Measurements from ENCODE around the gene WWP2. TPM values are rescaled to one million over a fixed set of nuclear protein-coding genes. Genes with fewer than 3 reads are reported as not detected.

The WWP2 gene
- total RNA-seq, 2 donors from 2014 or later = 73.2 to 102 TPM

DNA sequence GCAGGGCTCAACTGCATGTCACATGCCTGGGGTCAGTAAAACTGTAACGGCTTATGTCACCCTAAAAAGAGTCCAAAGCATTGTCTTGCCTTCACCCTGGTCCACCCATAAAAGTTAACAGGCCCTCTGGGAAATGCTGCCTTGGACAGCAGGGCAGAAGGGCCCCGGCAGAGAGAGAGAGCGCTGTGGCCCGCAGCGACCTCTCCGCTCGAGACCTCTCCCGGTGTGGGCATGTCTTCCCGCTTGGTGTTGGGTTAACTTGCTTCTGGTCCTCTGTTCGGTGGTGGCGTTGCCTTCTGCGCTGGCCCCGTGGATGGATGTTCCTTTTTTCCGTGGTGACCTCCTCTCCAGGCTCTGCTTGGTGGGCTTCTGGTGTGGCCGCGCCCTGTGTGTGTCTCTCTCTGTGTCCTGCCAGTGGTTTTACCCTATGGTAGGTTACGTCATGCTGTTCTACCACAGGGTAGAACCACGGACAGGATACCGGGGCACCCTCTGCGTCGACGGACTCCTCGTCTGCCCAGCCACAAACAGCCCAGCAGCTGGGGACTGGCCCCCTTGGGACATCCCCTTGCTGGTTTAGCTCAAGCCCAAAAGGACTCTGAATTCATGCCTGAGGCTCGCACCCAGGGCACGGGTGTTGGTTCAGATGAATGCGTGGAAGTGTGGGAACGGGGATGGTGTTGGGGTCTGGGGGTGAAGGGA is 170.7 kb downstream of the WWP2 start:
- DNase-seq = no peak
- no peaks in the 10 kb centered on the region for H3K4me1 ChIP-seq
- peaks cover 9% of the 10 kb centered on the region for H3K36me3 ChIP-seq
- H3K27me3 ChIP-seq = no peaks in the 10 kb centered on the region
- intact Hi-C loops (cut with DNase I) = no loop called here
- no peak overlapping the region for H3K27ac ChIP-seq
- TF ChIP-seq, protein P1, sequence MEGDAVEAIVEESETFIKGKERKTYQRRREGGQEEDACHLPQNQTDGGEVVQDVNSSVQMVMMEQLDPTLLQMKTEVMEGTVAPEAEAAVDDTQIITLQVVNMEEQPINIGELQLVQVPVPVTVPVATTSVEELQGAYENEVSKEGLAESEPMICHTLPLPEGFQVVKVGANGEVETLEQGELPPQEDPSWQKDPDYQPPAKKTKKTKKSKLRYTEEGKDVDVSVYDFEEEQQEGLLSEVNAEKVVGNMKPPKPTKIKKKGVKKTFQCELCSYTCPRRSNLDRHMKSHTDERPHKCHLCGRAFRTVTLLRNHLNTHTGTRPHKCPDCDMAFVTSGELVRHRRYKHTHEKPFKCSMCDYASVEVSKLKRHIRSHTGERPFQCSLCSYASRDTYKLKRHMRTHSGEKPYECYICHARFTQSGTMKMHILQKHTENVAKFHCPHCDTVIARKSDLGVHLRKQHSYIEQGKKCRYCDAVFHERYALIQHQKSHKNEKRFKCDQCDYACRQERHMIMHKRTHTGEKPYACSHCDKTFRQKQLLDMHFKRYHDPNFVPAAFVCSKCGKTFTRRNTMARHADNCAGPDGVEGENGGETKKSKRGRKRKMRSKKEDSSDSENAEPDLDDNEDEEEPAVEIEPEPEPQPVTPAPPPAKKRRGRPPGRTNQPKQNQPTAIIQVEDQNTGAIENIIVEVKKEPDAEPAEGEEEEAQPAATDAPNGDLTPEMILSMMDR (IDR thresholded peaks at IDR 0.05) = no peak
- no peak overlapping the region for H3K9ac ChIP-seq (ENCODE audit: low read depth in 2 of 2, low read length in 2 of 2)
- no peaks in the 10 kb centered on the region for H3K9me3 ChIP-seq
- H3K4me3 ChIP-seq = no peak overlapping the region

DNA sequence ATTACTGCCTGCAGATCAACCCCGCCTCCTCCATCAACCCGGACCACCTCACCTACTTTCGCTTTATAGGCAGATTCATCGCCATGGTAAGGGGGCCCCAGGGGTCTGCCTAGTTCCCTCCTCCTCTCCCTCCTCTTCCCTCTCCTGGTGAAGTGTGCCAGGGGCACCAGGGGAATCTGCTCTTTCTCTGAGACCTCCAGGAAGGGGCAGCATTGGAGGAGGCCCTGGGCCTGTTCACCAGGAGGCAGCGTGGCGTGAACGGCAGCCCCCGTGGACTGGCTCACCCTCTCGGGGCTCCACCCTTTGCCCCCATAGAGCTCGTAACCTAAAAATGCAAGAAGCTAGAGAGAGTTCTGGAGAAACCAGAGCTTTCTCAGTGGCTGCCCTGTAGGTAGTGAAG is 171.9 kb downstream of the WWP2 start:
- H3K4me3 ChIP-seq = no peak overlapping the region
- H3K4me1 ChIP-seq = no peaks in the 10 kb centered on the region
- no peaks in the 10 kb centered on the region for H3K27me3 ChIP-seq
- H3K9ac ChIP-seq (ENCODE audit: low read depth in 2 of 2, low read length in 2 of 2) = no peak overlapping the region
- intact Hi-C loops (cut with DNase I) = no loop called here
- no peak for DNase-seq
- TF ChIP-seq, protein P1 (IDR thresholded peaks at IDR 0.05) = no peak
- no peaks in the 10 kb centered on the region for H3K9me3 ChIP-seq
- peaks cover 14% of the 10 kb centered on the region for H3K36me3 ChIP-seq
- no peak overlapping the region for H3K27ac ChIP-seq

DNA sequence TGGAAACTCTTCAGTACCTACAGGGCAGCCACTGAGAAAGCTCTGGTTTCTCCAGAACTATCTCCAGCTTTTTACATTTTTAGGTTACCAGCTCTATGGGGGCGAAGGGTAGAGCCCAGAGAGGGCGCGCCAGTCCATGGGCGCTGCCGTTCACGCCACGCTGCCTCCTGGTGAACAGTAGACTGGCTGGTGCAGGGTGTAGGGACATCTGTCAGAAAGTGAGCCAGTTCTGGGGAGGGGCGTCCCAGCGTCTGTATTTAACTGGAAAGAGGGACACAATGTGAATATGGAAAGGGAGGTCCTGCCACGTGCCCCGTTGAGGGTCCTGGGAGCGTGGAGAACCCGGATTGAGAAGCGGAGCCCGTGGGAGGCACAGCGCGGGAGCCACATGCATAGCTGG is 172.6 kb downstream of the WWP2 start:
- Histone ChIP-seq H3K9ac (ENCODE audit: low read depth in 2 of 2, low read length in 2 of 2) (no peak overlapping the region), H3K27ac (no peak overlapping the region), H3K4me1 (no peaks in the 10 kb centered on the region), H3K4me3 (no peak overlapping the region), H3K9me3 (no peaks in the 10 kb centered on the region), H3K36me3 (peaks cover 14% of the 10 kb centered on the region), H3K27me3 (no peaks in the 10 kb centered on the region)
- TF ChIP-seq, protein P1 (IDR thresholded peaks at IDR 0.05) = no peak
- no peak for DNase-seq
- intact Hi-C loops (cut with DNase I) = no loop called here

DNA sequence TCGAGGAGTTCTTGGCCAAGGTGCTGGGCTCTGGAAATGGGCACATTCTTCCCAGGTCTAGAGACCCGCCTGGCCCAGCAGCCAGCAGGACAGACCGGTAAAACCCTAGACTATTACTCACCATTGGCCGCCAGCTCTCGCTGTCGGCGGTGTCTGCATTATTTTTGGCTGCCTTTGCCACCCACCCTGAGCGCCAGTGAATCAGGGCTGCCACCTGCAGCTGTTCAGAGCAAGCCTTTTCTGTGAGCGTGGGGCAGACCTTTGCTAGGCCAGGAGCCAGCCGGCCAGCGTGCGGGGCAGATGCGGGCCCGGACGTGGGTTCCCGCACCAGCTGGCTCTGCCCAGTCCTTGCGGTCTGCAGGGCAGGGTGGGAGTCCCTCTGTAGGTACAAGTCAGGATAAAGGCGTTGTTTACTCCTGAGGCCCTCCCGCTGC is 173.2 kb downstream of the WWP2 start:
- no peak overlapping the region for H3K4me3 ChIP-seq
- H3K36me3 ChIP-seq = peaks cover 14% of the 10 kb centered on the region
- TF ChIP-seq, protein P1 (IDR thresholded peaks at IDR 0.05) = no peak
- no peak overlapping the region for H3K9ac ChIP-seq (ENCODE audit: low read depth in 2 of 2, low read length in 2 of 2)
- no peaks in the 10 kb centered on the region for H3K4me1 ChIP-seq
- DNase-seq = no peak
- H3K27ac ChIP-seq = no peak overlapping the region
- no peaks in the 10 kb centered on the region for H3K27me3 ChIP-seq
- H3K9me3 ChIP-seq = no peaks in the 10 kb centered on the region
- intact Hi-C loops (cut with DNase I) = no loop called here

DNA sequence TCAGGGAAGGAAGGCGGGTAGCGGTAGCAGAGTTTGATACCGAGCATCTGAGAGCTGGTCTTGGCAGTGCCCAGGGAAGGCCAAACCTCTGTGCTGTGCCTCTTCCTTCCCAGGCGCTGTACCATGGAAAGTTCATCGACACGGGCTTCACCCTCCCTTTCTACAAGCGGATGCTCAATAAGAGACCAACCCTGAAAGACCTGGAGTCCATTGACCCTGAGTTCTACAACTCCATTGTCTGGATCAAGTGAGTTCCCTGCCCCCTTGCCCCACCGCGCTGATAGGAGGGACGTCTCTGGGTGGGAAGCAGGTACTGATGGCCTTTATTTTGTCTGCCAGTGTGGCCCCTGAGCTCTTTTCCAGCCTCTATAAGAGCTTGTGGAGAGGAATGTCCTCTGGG is 173.6 kb downstream of the WWP2 start:
- Histone ChIP-seq H3K4me1 (no peaks in the 10 kb centered on the region), H3K27ac (no peak overlapping the region), H3K36me3 (peaks cover 14% of the 10 kb centered on the region), H3K27me3 (no peaks in the 10 kb centered on the region), H3K9me3 (no peaks in the 10 kb centered on the region), H3K4me3 (no peak overlapping the region), H3K9ac (ENCODE audit: low read depth in 2 of 2, low read length in 2 of 2) (no peak overlapping the region)
- intact Hi-C loops (cut with DNase I) = no loop called here
- TF ChIP-seq, protein P1 (IDR thresholded peaks at IDR 0.05) = no peak
- DNase-seq = no peak
